COLO829 (cell line): ENCODE results near the gene KIF2A.

Source experiments
- DNase-seq: peaks from one replicate; pipeline ENCODE4 v3.0.0; 2012; ENCODE audit warnings: low spot score

The KIF2A gene

GRCh38 chr5:62385131-62385530 is 79.1 kb downstream of the KIF2A start:
- no peak for DNase-seq

- no peak for DNase-seq
Measured at GRCh38 chr5:62385816-62386400, 79.9 kb downstream of the KIF2A start.

GRCh38 chr5:62386824-62387223 is 80.8 kb downstream of the KIF2A start:
- DNase-seq = no peak

- peak; percentile 6 for DNase-seq
Measured at GRCh38 chr5:62395210-62395950, 89.4 kb downstream of the KIF2A start.

- DNase-seq = peak; percentile 82
Measured at GRCh38 chr5:62403411-62404250, 97.6 kb downstream of the KIF2A start, which contains the start of gene DIMT1. Gene DIMT1, minus strand, starts transcription at chr5:62403905. Its CDS starts 133 bp downstream, at chr5:62403772.

GRCh38 chr5:62412549-62413329 is 106.7 kb downstream of the KIF2A start, which contains the start of gene IPO11:
Gene IPO11, plus strand, starts transcription at chr5:62412763. Its CDS starts 24,517 bp downstream, at chr5:62437280.
- peak; percentile 94 for DNase-seq

- DNase-seq = no peak
Measured at GRCh38 chr5:62413711-62414110, 107.7 kb downstream of the KIF2A start.

GRCh38 chr5:62418462-62419076 is 112.6 kb downstream of the KIF2A start:
- no peak for DNase-seq

- no peak for DNase-seq
Measured at GRCh38 chr5:62419609-62420008, 113.6 kb downstream of the KIF2A start.

GRCh38 chr5:62421414-62421813 is 115.4 kb downstream of the KIF2A start:
- DNase-seq = no peak

GRCh38 chr5:62424763-62425162 is 118.8 kb downstream of the KIF2A start:
- no peak for DNase-seq

- DNase-seq = no peak
Measured at GRCh38 chr5:62431735-62432620, 126.0 kb downstream of the KIF2A start.

- DNase-seq = no peak
Measured at GRCh38 chr5:62432621-62433064, 126.6 kb downstream of the KIF2A start.
